ENCODE measurements around the gene GRIN2A. TPM values are rescaled to one million over a fixed set of nuclear protein-coding genes. Genes with fewer than 3 reads are reported as not detected.

The GRIN2A gene
- total and polyA plus RNA-seq, 2 of the 8 experiments (the other 6 are each of a cell fraction or from before 2014, with no cell fraction given), result 0.18 to 1.8 TPM

- no peaks in the 10 kb centered on the region for H3K79me1 ChIP-seq (ENCODE audit: low read depth, low read length)
- H4K91ac ChIP-seq (replicated peaks; ENCODE audit: insufficient read length, low read length), result no peak overlapping the region
- H2BK20ac ChIP-seq (ENCODE audit: low read length), result no peak overlapping the region
- no peak overlapping the region for H3K4me3 ChIP-seq (ENCODE audit: extremely low read depth in 1 of 4, insufficient read depth in 2 of 4, low read depth in 3 of 4, low read length in 4 of 4)
- no peaks in the 10 kb centered on the region for H4K20me1 ChIP-seq (replicated peaks in 1 of 2; ENCODE audit: control insufficient read depth in 1 of 2, insufficient read depth in 2 of 2, low read length in 2 of 2)
- no peak overlapping the region for H3K18ac ChIP-seq (ENCODE audit: extremely low read depth, low read length)
- FAIRE-seq (no peak), DNase-seq (ENCODE audit: low read depth in 1 of 2, low spot score in 2 of 2) (no peak)
- H2AK5ac ChIP-seq (ENCODE audit: low read depth, low read length), result no peak overlapping the region
- TF ChIP-seq EZH2 (IDR thresholded peaks at IDR 0.05; ENCODE audit: low read depth, low read length, severe bottlenecking) (no peak), POLR2AphosphoS5 (IDR thresholded peaks at IDR 0.05; ENCODE audit: low read depth, low read length) (no peak)
- no peak overlapping the region for H2AFZ ChIP-seq (ENCODE audit: low read length)
- H3K27ac ChIP-seq (ENCODE audit: low read depth, low read length), result no peak overlapping the region
- peaks cover 0 to 2% (median 0%) of the 10 kb centered on the region in 4 experiments; a peak in 2 of 7 replicates for H3K27me3 ChIP-seq (replicated peaks in 1 of 4; ENCODE audit: control insufficient read depth in 3 of 4, extremely low read depth in 1 of 4, insufficient read depth in 3 of 4, low read length in 3 of 4)
- 88% methylated on average over 1 of the region's 1 CpG; no CpG with 5 or more reads in 1 of the 2 experiments for WGBS, 2 experiments (ENCODE audit: extremely low coverage in 1 of 2, insufficient coverage in 1 of 2, insufficient read length in 1 of 2, insufficient replicate concordance in 2 of 2, low coverage in 1 of 2, low lambda C conversion rate in 2 of 2, missing lambda C conversion rate in 1 of 2)
- H3K9ac ChIP-seq (replicated peaks in 1 of 4; ENCODE audit: extremely low read depth in 1 of 4, low read depth in 3 of 4, low read length in 3 of 4), result no peak overlapping the region
- no peak overlapping the region for H3K14ac ChIP-seq (ENCODE audit: insufficient read length)
- no peak overlapping the region for H2BK120ac ChIP-seq (replicated peaks; ENCODE audit: low read depth, low read length)
- POLR2A ChIA-PET (ENCODE audit: partially characterized antibody), result interaction anchor here (0.7 kb wide), 1 partner anchor 48 kb away, joined by 3 read pairs; no protein-coding TSS in a partner anchor
- H3K4me1 ChIP-seq (replicated peaks in 1 of 4; ENCODE audit: control insufficient read depth in 3 of 4, insufficient read depth in 4 of 4, low read length in 3 of 4), result peaks cover under 1 to 4% (median 1%) of the 10 kb centered on the region in 4 experiments; a peak in 3 of 7 replicates
- H2BK15ac ChIP-seq (ENCODE audit: low read length), result no peak overlapping the region
- H3K23me2 ChIP-seq (ENCODE audit: low read depth, low read length), result no peaks in the 10 kb centered on the region
- H4K8ac ChIP-seq (ENCODE audit: extremely low read depth, insufficient read depth, low read length), result no peak overlapping the region
- H4K5ac ChIP-seq (ENCODE audit: insufficient read length, low read depth, low read length), result no peak overlapping the region
- H3K56ac ChIP-seq (replicated peaks; ENCODE audit: insufficient read length, low read depth, low read length), result no peak overlapping the region
- H3K79me2 ChIP-seq (ENCODE audit: control insufficient read depth in 1 of 2, insufficient read depth in 2 of 2, low read length in 2 of 2), result no peaks in the 10 kb centered on the region
- no peak overlapping the region for H2BK12ac ChIP-seq (ENCODE audit: low read depth, low read length)
- H3K9me3 ChIP-seq (ENCODE audit: insufficient read depth in 2 of 2, low read depth in 1 of 2, low read length in 1 of 2), result no peaks in the 10 kb centered on the region
- no peak overlapping the region for H3K23ac ChIP-seq (ENCODE audit: insufficient read length)
- CTCF ChIA-PET (ENCODE audit: partially characterized antibody), result interaction anchor here (0.6 to 4.7 kb wide), 6 partner anchors 22 to 823 kb away, joined by 3 to 16 read pairs (median 4); partner anchors contain the start of gene GRIN2A
- no peak overlapping the region for H3K4ac ChIP-seq (replicated peaks; ENCODE audit: insufficient read length, low read depth, low read length)
- H2BK5ac ChIP-seq (ENCODE audit: low read depth, low read length), result no peak overlapping the region
- H3K36me3 ChIP-seq (ENCODE audit: control insufficient read depth in 2 of 4, insufficient read depth in 4 of 4, low read length in 3 of 4), result no peaks in the 10 kb centered on the region
- H3K4me2 ChIP-seq (ENCODE audit: insufficient read depth in 1 of 2, low read depth in 2 of 2, low read length in 2 of 2), result no peak overlapping the region
Measured at GRCh38 chr16:10081201-10081940, 100.9 kb downstream of the GRIN2A start.
